HG03060 (cell line): Measurements from ENCODE around the gene RFT1.

ENCODE experiments used
- ATAC-seq: cut with Tn5 transposase; IDR thresholded peaks from one replicate; pipeline ENCODE4 v1.9.1; 2021; ENCODE audit warnings: low read depth, moderate number of reproducible peaks; ENCODE audit not compliant: unreplicated experiment

Gene RFT1

GRCh38 chr3:53097887-53098286, 32.3 kb downstream of the RFT1 start:
- ATAC-seq: no peak

GRCh38 chr3:53092942-53093341, 37.3 kb downstream of the RFT1 start:
- ATAC-seq: no peak

GRCh38 chr3:53092216-53092615, 38.0 kb downstream of the RFT1 start:
- ATAC-seq: no peak

- no peak for ATAC-seq
Measured at GRCh38 chr3:53091011-53091410, 39.2 kb downstream of the RFT1 start.

GRCh38 chr3:53089511-53089910, 40.7 kb downstream of the RFT1 start:
- no peak for ATAC-seq

- ATAC-seq: no peak
Measured at GRCh38 chr3:53085476-53085875, 44.8 kb downstream of the RFT1 start.

GRCh38 chr3:53084310-53085001, 45.8 kb downstream of the RFT1 start:
- no peak for ATAC-seq

GRCh38 chr3:53083949-53084309, 46.3 kb downstream of the RFT1 start:
- no peak for ATAC-seq

- ATAC-seq: no peak
Measured at GRCh38 chr3:53083521-53083920, 46.7 kb downstream of the RFT1 start.

GRCh38 chr3:53082736-53083135, 47.5 kb downstream of the RFT1 start:
- ATAC-seq: no peak

- no peak for ATAC-seq
Measured at GRCh38 chr3:53081318-53081717, 48.9 kb downstream of the RFT1 start.

- ATAC-seq: no peak
Measured at GRCh38 chr3:53080612-53081205, 49.5 kb downstream of the RFT1 start.

- no peak for ATAC-seq
Measured at GRCh38 chr3:53079791-53080555, 50.3 kb downstream of the RFT1 start.

- no peak for ATAC-seq
Measured at GRCh38 chr3:53079147-53079546, 51.1 kb downstream of the RFT1 start.

GRCh38 chr3:53078656-53079055, 51.6 kb downstream of the RFT1 start:
- ATAC-seq: no peak

- ATAC-seq: no peak
Measured at GRCh38 chr3:53077476-53078220, 52.6 kb downstream of the RFT1 start.

GRCh38 chr3:53075743-53076140, 54.5 kb downstream of the RFT1 start:
- no peak for ATAC-seq

GRCh38 chr3:53074761-53075742, 55.2 kb downstream of the RFT1 start:
- ATAC-seq: no peak

- no peak for ATAC-seq
Measured at GRCh38 chr3:53074366-53074696, 55.9 kb downstream of the RFT1 start.
